Activated CD8-positive, alpha-beta T cell treated with anti-CD3 and anti-CD28 coated beads for 36 hours (primary cell): ENCODE results near the gene TBATA. TPM values are rescaled to one million over a fixed set of nuclear protein-coding genes. Genes with fewer than 3 reads are reported as not detected.

Source experiments
- ATAC-seq: fragments of 200-7000 bp; cut with Tn5 transposase; one replicate; pipeline ENCODE4 v1.10.0; 2021; ENCODE audit warnings: mild to moderate bottlenecking, moderate library complexity
- CTCF ChIA-PET: fragments of 350-600 bp; sonication (Branson Sonifier 250); formaldehyde crosslinking; loops from one replicate; lab custom pipeline; 2021; ENCODE audit warnings: antibody characterized with exemption; lab: Charles Lee
- POLR2A ChIA-PET: fragments of 350-600 bp; sonication (Branson Sonifier 250); formaldehyde crosslinking; loops from one replicate; lab custom pipeline; 2021; ENCODE audit warnings: antibody characterized with exemption; lab: Charles Lee
- DNase-seq: peaks from one replicate; pipeline ENCODE4 v3.0.0-alpha.2; 2020
- H3K27ac Mint-ChIP-seq: one replicate; pipeline ENCODE4 v1.8.0; 2021; ENCODE audit warnings: mild to moderate bottlenecking, mixed read lengths
- H3K27me3 Mint-ChIP-seq: one replicate; pipeline ENCODE4 v1.8.0; 2021; ENCODE audit warnings: mixed read lengths
- H3K36me3 Mint-ChIP-seq: one replicate; pipeline ENCODE4 v1.8.0; 2021; ENCODE audit warnings: low read depth, mixed read lengths
- H3K4me1 Mint-ChIP-seq: one replicate; pipeline ENCODE4 v1.8.0; 2021; ENCODE audit warnings: low read depth, mixed read lengths
- H3K4me3 Mint-ChIP-seq: one replicate; pipeline ENCODE4 v1.8.0; 2021; ENCODE audit warnings: mild to moderate bottlenecking, moderate library complexity, mixed read lengths
- H3K9me3 Mint-ChIP-seq: one replicate; pipeline ENCODE4 v1.8.0; 2021; ENCODE audit warnings: mixed read lengths
- intact Hi-C: fragments of 100-400 bp; cut with micrococcal nuclease; formaldehyde crosslinking; loops from one replicate; pipeline ENCODE4 v1.10.0; 2022
- total RNA-seq, 2 experiments: library from RNA; stranded (reverse); gene quantifications; one replicate each; pipeline ENCODE4 v1.2.3, GENCODE V29; 2021
- TF ChIP-seq, protein P1 (sequence below): fragments of 200-600 bp; IDR thresholded peaks from one replicate; pipeline ENCODE4 v1.8.0; 2022; ENCODE audit warnings: antibody characterized with exemption, mild to moderate bottlenecking

The TBATA gene
- total RNA-seq, 2 experiments from 2014 or later: not detected

DNA sequence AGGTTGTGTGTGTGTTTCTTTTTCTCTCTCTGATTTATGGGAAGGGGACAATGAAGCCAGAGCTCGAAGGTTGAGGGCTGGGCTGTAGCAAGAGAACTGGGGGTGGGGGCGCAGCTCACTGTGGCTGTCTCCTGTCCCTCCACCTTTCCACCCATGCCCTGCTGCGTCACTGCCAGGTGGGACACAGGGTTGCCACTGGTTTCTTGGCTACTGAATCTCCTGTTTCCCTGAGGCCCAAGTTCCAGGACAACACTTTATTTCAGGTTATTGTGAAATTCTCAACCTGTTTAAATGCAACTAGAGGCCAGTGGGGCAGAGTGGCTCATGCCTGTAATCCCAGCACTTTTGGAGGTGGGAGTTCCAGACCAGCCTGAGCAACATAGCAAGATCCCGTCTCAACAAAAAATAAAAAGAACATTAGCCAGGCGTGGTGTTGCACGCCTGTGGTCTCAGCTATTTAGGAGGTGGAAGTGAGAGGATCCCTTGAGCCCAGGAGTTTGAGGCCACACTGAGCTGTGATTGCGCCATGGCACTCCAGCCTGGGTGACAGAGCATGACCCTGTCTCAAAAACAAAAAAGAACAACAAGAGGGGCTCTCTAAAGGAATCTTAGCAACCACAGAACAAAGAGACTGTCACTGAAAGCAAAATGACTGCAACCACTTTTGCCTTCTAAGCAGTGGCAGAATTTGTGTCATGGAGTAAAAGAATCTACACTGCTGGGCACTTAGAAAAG lies 22.6 kb downstream of the TBATA start:
- ChIA-PET POLR2A (interaction anchor here (0.5 kb wide), 1 partner anchor 307 kb away, joined by 3 read pairs; no protein-coding TSS in a partner anchor), CTCF (interaction anchor here (0.5 to 1.3 kb wide), 2 partner anchors 12 to 194 kb away, joined by 3 read pairs; no protein-coding TSS in a partner anchor)
- ATAC-seq (no peak), DNase-seq (no peak)
- H3K4me3 Mint-ChIP-seq: no peak overlapping the region
- H3K36me3 Mint-ChIP-seq: no peaks in the 10 kb centered on the region
- intact Hi-C loops: no loop called here
- peaks cover 8% of the 10 kb centered on the region for H3K4me1 Mint-ChIP-seq
- TF ChIP-seq, protein P1, sequence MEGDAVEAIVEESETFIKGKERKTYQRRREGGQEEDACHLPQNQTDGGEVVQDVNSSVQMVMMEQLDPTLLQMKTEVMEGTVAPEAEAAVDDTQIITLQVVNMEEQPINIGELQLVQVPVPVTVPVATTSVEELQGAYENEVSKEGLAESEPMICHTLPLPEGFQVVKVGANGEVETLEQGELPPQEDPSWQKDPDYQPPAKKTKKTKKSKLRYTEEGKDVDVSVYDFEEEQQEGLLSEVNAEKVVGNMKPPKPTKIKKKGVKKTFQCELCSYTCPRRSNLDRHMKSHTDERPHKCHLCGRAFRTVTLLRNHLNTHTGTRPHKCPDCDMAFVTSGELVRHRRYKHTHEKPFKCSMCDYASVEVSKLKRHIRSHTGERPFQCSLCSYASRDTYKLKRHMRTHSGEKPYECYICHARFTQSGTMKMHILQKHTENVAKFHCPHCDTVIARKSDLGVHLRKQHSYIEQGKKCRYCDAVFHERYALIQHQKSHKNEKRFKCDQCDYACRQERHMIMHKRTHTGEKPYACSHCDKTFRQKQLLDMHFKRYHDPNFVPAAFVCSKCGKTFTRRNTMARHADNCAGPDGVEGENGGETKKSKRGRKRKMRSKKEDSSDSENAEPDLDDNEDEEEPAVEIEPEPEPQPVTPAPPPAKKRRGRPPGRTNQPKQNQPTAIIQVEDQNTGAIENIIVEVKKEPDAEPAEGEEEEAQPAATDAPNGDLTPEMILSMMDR: no peak
- H3K9me3 Mint-ChIP-seq: no peaks in the 10 kb centered on the region
- no peak overlapping the region for H3K27ac Mint-ChIP-seq
- H3K27me3 Mint-ChIP-seq: no peaks in the 10 kb centered on the region

DNA sequence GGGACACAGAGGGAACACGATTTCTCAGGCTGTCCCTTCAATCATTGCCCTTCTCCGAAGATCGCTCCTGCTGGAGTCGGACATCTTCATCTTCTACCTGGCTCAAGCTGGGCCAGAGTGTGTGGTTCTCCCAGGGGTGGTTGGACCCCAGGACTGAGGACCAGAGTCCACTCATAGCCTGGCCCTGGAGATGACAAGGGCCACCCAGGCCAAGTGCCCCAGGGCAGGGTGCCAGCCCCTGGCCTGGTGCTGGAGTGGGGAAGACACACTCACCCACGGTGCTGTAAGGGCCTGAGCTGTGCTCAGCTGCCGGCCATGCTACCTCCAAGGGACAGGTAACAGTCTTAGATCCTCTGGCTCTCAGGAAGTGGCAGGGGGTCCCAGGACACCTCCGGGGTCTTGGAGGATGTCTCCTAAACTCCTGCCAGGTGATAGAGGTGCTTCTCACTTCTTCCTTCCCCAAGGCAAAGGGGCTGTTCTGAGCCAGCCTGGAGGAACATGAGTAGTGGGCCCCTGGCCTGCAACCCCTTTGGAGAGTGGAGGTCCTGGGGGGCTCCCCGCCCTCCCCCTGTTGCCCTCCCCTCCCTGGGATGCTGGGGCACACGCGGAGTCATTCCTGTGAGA lies 23.3 kb downstream of the TBATA start:
- ChIA-PET POLR2A (interaction anchor here (0.5 kb wide), 1 partner anchor 306 kb away, joined by 3 read pairs; no protein-coding TSS in a partner anchor), CTCF (interaction anchor here (0.5 to 9.3 kb wide), 3 partner anchors 194 to 211 kb away, joined by 3 to 83 read pairs (median 6); no protein-coding TSS in a partner anchor)
- ATAC-seq (no peak), DNase-seq (no peak)
- Mint-ChIP-seq H3K9me3 (no peaks in the 10 kb centered on the region), H3K27ac (no peak overlapping the region), H3K27me3 (no peaks in the 10 kb centered on the region), H3K4me1 (peaks cover 8% of the 10 kb centered on the region), H3K4me3 (no peak overlapping the region), H3K36me3 (no peaks in the 10 kb centered on the region)
- intact Hi-C loops: no loop called here
- TF ChIP-seq, protein P1: no peak

DNA sequence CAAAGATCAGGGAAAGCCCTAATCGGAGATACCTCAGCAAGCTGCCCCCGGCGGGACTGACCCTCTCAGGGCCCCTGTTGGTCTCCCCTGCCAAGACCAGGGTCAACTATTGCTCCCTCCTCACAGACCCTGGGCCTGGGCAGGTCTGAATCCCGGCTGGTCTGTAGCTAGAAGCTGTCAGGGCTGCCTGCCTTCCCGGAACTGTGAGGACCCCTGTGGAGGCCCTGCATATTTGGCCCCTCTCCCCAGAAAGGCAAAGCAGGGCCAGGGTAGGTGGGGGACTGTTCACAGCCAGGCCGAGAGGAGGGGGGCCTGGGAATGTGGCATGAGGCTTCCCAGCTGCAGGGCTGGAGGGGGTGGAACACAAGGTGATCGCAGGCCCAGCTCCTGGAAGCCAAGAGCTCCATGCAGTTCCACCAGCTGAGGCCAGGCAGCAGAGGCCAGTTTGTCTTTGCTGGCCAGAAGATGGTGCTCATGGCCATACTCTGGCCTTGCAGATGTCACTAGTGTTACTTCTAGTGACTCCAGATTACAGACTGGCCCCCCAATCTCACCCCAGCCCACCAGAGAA lies 24.1 kb downstream of the TBATA start:
- ATAC-seq (no peak), DNase-seq (no peak)
- TF ChIP-seq, protein P1: no peak
- no peaks in the 10 kb centered on the region for H3K36me3 Mint-ChIP-seq
- CTCF ChIA-PET: interaction anchor here (0.6 to 9.3 kb wide), 8 partner anchors 9 to 300 kb away, joined by 3 to 83 read pairs (median 4); no protein-coding TSS in a partner anchor
- peaks cover 8% of the 10 kb centered on the region for H3K4me1 Mint-ChIP-seq
- no peak overlapping the region for H3K4me3 Mint-ChIP-seq
- no peak overlapping the region for H3K27ac Mint-ChIP-seq
- intact Hi-C loops: no loop called here
- no peaks in the 10 kb centered on the region for H3K27me3 Mint-ChIP-seq
- POLR2A ChIA-PET: no interaction called here
- no peaks in the 10 kb centered on the region for H3K9me3 Mint-ChIP-seq

DNA sequence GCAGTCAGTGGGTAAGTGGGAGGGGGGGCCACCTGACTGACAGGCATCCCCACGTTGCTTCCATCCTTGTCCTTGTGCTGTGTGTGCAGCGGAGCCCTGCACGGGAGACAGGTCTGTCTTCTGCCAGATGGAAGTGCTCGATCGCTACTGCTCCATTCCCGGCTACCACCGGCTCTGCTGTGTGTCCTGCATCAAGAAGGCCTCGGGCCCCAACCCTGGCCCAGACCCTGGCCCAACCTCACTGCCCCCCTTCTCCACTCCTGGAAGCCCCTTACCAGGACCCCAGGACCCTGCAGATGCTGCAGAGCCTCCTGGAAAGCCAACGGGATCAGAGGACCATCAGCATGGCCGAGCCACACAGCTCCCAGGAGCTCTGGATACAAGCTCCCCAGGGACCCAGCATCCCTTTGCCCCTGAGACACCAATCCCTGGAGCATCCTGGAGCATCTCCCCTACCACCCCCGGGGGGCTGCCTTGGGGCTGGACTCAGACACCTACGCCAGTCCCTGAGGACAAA lies 24.8 kb downstream of the TBATA start:
- no peaks in the 10 kb centered on the region for H3K27me3 Mint-ChIP-seq
- no peak for DNase-seq
- CTCF ChIA-PET: interaction anchor here (0.9 to 9.3 kb wide), 12 partner anchors 10 to 299 kb away, joined by 3 to 83 read pairs (median 4); no protein-coding TSS in a partner anchor
- intact Hi-C loops: no loop called here
- POLR2A ChIA-PET: interaction anchor here (0.6 kb wide), 1 partner anchor 30 kb away, joined by 3 read pairs; no protein-coding TSS in a partner anchor
- peaks cover 8% of the 10 kb centered on the region for H3K4me1 Mint-ChIP-seq
- no peaks in the 10 kb centered on the region for H3K9me3 Mint-ChIP-seq
- H3K27ac Mint-ChIP-seq: no peak overlapping the region
- TF ChIP-seq, protein P1: no peak
- ATAC-seq: no peak
- H3K36me3 Mint-ChIP-seq: no peaks in the 10 kb centered on the region
- no peak overlapping the region for H3K4me3 Mint-ChIP-seq
